GM20000 (cell line): ENCODE data around the gene CEP85L.

Experiments
- DNase-seq: peaks from one replicate; pipeline ENCODE4 v3.0.0; 2012; ENCODE audit warnings: low spot score
- TF ChIP-seq, protein P1 (sequence below): IDR thresholded peaks from 2 replicates; pipeline ENCODE4 v1.5.1; 2012; ENCODE audit warnings: mild to moderate bottlenecking, control low read depth; ENCODE audit errors: extremely low read depth, missing control alignments

Gene CEP85L

DNA sequence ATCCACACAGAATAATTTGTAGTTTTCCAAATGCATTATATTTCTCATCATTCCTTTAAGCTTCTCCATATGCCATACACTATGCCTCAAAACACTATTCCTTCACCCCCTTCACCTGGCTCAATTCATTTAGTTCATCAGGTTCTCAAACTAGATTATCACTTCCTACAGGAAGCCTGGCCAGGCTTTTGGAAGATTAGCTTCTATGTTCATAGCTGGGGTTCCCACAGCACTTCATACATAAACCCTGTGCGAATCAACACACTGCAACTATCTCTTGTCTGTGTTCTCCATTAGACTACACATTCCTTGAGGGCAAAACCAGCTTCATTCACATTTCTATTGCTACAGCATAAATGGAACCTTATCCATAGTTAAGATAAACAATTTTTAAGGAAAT is 143.8 kb downstream of the CEP85L start:
- no peak for DNase-seq
- TF ChIP-seq, protein P1, sequence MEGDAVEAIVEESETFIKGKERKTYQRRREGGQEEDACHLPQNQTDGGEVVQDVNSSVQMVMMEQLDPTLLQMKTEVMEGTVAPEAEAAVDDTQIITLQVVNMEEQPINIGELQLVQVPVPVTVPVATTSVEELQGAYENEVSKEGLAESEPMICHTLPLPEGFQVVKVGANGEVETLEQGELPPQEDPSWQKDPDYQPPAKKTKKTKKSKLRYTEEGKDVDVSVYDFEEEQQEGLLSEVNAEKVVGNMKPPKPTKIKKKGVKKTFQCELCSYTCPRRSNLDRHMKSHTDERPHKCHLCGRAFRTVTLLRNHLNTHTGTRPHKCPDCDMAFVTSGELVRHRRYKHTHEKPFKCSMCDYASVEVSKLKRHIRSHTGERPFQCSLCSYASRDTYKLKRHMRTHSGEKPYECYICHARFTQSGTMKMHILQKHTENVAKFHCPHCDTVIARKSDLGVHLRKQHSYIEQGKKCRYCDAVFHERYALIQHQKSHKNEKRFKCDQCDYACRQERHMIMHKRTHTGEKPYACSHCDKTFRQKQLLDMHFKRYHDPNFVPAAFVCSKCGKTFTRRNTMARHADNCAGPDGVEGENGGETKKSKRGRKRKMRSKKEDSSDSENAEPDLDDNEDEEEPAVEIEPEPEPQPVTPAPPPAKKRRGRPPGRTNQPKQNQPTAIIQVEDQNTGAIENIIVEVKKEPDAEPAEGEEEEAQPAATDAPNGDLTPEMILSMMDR = no peak

DNA sequence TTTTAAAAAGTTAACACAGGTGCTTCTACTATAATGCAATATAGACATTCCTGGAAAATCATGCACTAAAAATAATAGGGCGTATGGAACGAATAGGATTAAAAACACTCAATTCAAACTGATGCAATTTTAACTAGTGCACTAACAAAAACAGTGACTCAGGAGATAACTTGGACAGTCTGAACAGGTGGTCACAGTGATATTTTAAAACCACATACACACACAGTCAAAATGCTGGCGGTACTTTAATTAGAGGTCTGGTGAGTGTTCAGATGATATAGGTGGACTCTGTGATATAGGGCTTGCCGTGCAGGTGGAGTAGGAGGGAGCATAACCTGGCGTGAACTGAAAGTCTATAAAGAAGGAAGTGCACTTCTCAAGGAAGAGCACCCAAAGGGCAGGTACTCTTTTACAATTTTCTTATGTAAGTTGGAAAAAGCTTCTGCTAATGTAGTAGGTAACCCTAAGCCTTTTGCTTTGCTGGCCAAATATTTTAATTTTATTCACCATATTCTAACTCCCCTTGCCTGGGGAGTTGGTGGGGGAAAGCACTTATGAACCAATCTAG is 145.2 kb downstream of the CEP85L start:
- TF ChIP-seq, protein P1 = no peak
- no peak for DNase-seq

DNA sequence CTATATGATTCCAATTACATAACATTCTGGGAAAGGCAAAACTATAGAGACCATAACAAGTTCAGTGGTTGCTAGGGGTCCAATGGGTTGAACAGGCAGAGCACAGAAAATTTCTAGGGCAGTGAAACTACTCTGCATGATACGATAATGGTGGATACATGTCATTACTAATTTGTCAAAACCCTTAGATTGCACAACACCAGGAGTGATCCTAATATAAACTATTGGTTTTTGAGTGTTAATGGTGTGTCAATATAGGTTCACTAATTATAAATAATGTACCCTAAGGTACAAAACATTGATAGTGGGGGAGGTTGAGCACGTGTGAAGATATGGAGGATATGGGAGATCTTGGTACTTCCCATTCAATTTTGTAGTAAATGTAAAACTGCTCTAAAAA is 145.7 kb downstream of the CEP85L start:
- DNase-seq = no peak
- TF ChIP-seq, protein P1 = no peak

DNA sequence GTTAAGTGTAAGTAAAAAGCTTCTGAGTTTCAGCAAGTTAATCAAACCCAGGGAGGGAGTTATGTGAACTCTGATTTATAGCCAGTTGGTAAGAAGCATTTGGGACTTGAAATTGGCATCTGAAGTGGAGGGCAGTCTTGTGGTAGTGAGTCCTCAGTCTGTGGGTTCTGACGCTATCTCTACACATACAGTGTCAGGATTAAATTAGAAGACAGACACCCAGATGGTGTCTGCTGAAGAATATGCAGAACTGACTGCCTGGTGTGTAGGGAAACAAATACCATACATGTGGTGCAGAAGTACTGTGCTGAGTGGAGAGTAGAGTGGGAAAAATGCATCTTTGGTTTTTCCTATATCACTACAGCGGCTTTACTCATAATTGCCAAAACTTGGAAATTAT is 146.8 kb downstream of the CEP85L start:
- no peak for DNase-seq
- TF ChIP-seq, protein P1 = no peak

DNA sequence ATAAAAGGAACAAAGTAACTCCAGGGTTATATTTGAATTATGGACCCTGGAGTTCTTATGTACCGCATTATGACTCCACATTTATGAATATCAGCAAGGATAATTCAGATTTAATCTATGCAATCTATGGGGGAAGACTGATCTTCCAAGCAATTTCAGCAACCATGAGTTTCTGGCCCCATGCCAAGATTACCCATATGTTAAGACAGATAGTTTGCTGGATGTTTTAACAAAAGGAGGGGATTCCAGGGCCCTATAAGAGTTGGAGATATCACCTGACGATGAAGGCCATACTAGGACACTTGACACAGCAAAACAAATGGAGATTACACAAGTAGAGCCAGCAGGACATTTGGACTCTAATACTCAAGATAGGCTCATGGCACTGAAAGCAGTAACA is 149.2 kb downstream of the CEP85L start:
- no peak for DNase-seq
- TF ChIP-seq, protein P1 = no peak

DNA sequence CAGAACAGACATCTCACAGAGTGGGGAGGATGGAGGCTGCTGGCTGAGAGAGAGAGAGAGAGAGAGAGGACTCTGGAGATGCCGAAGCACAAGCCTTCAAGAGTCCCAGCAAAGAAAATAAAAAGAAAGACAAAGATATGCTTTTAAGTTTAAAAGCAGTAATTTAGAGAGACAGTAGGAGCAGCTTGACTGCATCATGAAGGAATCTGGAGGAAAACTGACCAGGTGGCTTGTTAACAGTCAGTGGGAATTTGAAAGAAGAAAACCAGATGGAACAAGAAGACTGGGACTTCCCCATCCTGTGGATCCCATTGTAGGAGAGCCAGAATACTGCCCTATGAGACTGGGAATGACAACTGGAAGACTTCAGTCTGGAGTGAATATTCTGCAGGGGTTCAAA is 149.6 kb downstream of the CEP85L start:
- TF ChIP-seq, protein P1 = no peak
- DNase-seq = no peak

DNA sequence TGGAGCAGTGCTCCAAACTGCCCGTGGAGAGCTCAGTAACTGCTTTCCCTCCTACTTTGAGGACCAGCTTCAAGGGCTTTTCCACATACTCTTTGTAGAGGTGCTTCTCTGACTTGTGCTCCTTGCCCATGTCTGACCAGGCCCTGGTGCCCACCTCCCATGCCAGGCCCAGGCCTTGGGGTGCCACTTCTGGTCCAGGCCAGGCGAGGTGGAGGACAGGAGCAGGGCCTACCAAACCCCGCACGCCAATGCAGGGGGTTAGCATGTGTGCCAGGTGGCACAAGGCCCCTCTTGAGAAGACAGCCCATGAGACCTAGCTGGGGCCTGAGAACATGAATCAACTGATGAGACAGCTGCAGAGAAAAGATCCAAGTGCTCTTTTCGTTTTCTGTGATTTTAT is 150.3 kb downstream of the CEP85L start:
- no peak for DNase-seq

More for the DNA sequence above, 150.3 kb downstream of the CEP85L start:
- TF ChIP-seq, protein P1 = no peak
